ENCODE data around the gene KRTAP5-5.
"Not testable (repeated sequence)": the region's sequence is repeated elsewhere in the genome, so short reads cannot be mapped to it uniquely, and the experiment has no call there.

KRTAP5-5 gene

DNA sequence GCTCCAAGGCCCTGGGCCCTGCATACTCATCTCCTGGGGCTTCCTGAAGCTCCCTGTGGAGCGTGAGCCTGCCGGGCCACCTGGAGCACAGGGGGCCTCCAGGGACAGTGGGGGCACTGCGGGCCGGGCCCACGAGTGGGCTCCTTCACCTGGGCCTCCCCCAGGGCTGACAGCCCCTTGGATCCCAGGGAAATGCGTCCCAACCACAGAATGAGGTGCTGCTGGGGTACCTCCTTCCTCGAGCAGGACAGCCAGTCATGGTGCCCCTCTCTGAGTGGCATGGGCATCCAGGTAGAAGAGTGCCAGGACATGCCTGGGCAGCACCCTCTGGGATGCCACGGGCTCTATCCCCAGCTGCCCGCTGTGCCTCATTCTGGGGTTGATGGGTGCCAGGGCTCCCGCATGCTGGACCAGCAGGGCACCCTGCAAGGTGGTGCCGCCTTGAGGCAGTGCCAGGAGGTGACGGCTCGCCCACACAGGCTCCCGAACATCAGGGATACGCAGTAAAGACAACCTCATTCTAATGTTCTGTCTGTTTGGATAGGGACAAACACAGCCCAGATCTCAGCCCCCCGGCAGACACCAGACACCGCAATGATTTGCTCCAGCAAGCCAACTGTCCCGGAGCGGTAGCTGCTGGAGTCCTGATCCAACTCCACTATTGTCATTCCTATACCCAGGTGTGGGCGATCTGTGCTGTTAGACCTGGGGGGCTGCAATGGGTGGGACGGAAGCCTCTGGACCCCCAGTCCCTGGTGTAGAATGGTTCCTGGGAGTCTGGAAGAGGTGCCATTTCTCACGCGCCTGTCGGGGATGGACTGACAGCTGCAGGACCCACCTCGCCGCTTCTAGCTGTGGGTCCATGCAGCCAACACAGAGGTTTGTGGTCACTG is 25.8 kb downstream of the KRTAP5-5 start:
- H3K4me3 ChIP-seq (ENCODE audit: low read depth, low read length), result no peak overlapping the region
- TF ChIP-seq, protein P1, sequence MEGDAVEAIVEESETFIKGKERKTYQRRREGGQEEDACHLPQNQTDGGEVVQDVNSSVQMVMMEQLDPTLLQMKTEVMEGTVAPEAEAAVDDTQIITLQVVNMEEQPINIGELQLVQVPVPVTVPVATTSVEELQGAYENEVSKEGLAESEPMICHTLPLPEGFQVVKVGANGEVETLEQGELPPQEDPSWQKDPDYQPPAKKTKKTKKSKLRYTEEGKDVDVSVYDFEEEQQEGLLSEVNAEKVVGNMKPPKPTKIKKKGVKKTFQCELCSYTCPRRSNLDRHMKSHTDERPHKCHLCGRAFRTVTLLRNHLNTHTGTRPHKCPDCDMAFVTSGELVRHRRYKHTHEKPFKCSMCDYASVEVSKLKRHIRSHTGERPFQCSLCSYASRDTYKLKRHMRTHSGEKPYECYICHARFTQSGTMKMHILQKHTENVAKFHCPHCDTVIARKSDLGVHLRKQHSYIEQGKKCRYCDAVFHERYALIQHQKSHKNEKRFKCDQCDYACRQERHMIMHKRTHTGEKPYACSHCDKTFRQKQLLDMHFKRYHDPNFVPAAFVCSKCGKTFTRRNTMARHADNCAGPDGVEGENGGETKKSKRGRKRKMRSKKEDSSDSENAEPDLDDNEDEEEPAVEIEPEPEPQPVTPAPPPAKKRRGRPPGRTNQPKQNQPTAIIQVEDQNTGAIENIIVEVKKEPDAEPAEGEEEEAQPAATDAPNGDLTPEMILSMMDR (IDR thresholded peaks at IDR 0.05; ENCODE audit: low read depth, low read length, missing control alignments), result no peak
- DNase-seq (ENCODE audit: low read depth), result no peak

DNA sequence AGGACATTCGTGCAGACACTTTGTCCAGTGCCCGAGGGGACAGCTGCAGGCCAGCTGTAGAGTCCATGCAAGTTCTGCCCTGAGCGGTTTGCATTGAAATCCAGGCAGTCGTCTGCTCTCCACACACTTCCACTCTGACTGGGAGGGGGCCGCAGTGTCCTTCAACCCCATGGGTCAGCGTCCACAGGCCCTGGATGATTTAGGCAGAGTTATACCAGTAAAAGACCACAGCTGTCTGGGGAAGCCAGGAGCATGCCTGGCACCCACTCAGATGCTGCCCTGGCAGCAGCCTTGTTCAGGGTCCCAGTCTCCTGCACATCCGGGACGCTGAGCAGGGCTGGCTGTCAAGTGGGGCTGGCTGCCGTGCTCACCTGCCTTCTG is 26.5 kb downstream of the KRTAP5-5 start:
- TF ChIP-seq, protein P1 (IDR thresholded peaks at IDR 0.05; ENCODE audit: low read depth, low read length, missing control alignments), result no peak
- no peak for DNase-seq (ENCODE audit: low read depth)
- no peak overlapping the region for H3K4me3 ChIP-seq (ENCODE audit: low read depth, low read length)

DNA sequence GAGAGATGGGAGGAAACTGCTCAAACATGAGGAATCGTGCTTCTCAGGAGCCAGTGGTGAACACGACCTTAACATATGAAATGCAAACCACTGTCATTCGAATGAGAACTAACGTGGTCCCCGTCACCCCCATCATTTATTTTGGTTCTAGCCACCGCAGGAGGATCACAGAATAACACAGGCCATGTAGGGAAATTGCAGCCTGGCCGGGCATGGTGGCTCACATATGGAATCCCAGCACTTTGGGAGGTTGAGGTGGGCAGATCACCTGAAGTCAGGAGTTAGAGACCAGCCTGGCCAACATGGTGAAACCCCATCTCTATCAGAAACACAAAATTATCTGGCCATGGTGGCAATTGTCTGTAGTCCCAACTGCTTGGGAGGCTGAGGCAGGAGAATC is 27.1 kb downstream of the KRTAP5-5 start:
- TF ChIP-seq, protein P1 (IDR thresholded peaks at IDR 0.05; ENCODE audit: low read depth, low read length, missing control alignments), result no peak
- no peak overlapping the region for H3K4me3 ChIP-seq (ENCODE audit: low read depth, low read length)
- DNase-seq (ENCODE audit: low read depth), result no peak

DNA sequence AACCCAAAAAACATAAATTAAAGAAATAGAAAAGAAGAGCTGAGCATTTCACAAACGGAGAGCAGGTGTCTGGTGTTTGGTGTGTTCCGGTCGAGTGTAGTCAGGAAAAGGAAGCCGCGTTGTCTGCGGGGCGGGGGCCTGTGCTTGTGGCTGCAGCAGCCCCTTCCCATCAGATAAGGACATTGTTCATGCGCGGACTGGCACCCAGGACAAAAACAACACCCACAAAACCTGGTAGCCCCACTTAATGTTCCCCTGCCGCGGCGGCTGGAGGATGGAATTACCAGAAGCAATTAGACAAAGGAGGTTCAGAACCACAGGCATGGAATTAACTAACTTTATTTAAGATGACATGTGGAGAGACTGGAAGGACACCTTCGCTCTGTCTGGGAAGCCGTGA is 29.9 kb downstream of the KRTAP5-5 start:
- DNase-seq (ENCODE audit: low read depth), result no peak
- H3K4me3 ChIP-seq (ENCODE audit: low read depth, low read length), result no peak overlapping the region
- TF ChIP-seq, protein P1 (IDR thresholded peaks at IDR 0.05; ENCODE audit: low read depth, low read length, missing control alignments), result no peak

DNA sequence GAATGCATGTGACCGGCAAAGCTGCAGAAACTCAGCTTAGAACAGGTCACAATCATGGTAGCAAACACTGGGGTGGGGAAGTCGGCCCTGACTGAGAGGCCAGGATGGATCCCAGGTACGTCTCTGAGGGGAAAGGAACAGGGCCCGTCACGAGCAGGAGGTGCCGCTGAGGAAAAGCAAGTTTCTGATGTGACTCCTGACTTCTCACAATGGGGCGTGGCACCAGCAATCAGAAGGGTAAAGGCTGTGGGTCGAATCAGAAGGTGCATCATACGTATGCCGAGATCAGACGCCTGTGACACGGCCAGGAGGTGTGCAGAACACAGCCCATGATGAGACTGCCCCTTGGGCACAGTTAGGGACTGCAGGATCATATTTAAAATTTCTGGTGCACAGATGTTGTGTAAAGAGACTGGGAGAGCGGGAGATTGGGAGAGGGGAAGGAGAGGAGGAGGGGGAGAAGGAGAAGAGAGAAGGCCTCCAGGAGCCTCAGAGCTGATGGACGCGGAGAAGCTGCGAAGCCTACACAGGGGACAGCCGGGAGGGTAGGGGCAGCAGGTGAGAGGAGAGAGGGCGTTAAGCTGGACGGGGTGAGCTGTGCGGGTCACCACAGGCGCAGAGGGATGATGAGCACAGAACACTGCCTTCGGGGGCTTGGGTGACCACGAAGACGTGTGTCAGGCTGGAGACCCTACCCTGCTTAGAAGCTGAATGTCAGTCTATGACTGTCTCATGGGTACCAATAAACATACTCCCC is 30.7 kb downstream of the KRTAP5-5 start:
- DNase-seq (ENCODE audit: low read depth), result no peak
- TF ChIP-seq, protein P1 (IDR thresholded peaks at IDR 0.05; ENCODE audit: low read depth, low read length, missing control alignments), result no peak
- no peak overlapping the region for H3K4me3 ChIP-seq (ENCODE audit: low read depth, low read length)

DNA sequence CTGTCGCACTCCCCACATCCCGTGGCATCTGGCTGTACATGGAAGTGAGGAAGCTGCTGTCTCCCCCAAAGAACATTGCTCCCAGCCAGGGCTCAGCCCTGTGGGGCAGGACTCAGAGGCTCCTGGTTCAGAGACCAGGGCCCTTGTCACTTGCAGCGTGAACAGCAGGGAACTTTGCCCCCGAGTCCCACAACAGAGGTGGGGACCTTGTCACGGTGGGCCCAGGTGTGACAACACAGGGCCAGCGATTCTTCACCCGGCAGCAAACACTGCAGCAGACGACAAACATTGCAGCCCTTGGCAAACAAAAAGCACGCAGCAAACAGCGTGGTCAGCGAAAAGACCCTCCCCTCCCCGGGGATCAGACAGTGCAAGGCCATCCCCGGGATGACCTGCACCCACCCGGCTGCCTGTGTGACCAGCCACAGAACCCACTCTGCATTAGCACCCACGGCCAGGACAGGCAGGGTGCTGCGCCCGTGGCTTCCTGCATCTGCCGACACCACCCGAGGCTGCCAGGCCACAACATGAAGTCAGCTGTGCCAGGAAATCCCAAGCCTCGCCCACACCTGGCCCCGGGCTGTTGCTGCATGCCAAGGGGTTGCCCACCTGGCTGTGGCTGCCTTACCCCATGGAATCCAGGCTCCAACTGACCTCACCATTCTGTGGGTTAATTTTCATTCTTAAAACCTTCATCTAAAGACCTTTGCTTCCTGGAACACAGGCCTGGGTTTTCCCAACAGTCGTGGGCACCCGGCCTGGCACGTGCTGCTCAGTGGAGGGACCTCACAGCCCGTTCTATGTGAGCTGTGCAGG is 32.1 kb downstream of the KRTAP5-5 start:
- not testable (repeated sequence) for DNase-seq (ENCODE audit: low read depth); H3K4me3 ChIP-seq (ENCODE audit: low read depth, low read length)

DNA sequence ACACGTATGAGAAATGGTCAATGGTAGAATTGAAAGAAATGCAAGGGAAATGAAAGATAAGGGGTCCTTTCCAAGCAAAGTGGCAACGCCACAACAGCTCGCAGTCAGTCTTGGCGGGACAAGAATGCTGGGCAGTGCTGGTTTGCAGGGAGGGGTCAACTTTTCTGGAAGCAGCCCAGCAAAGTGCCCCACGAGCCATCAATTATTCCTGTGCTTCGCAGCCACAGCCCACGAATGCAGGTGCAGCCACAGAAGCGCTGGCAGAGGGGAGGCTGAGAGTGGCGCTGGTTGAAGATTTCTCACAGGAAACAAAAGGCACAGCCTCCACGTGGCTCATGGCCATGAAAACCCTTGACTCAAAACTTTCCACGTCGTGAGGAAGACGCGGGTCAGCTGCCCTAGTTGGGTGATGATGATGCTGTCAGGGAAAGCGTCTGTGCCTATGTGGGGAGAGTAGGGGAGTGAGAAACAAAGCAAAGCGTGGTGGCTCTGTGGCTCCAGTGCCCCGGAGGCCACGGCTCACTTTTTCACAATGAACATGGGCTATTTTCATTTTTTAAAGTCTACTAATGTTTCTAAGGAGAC is 33.2 kb downstream of the KRTAP5-5 start:
- not testable (repeated sequence) for DNase-seq (ENCODE audit: low read depth); H3K4me3 ChIP-seq (ENCODE audit: low read depth, low read length)
